HepG2 (cell line): ENCODE data around the gene ARHGAP35. TPM values are rescaled to one million over a fixed set of nuclear protein-coding genes. Genes with fewer than 3 reads are reported as not detected.

Experiments used
- ATAC-seq: fragments of 200-7000 bp; cut with Tn5 transposase; 3 replicates; pipeline ENCODE4 v1.9.1; 2020; ENCODE audit warnings: mild to moderate bottlenecking, moderate library complexity
- BruUV-seq: library from RNA; stranded (reverse); fragments of 400-500 nt; replicated peaks from 2 replicates; lab custom pipeline; 2021; lab: Mats Ljungman, UMichigan
- CTCF ChIA-PET: fragments of 300-600 bp; formaldehyde crosslinking; extraction: SDS; loops from one replicate; lab custom pipeline; 2021; ENCODE audit warnings: low total read pairs, inconsistent platforms, low intra/inter-chr PET ratio; lab: Yijun Ruan, JAX
- POLR2A ChIA-PET: fragments of 350-600 bp; sonication (Branson Sonifier 250); formaldehyde crosslinking; loops from one replicate; lab custom pipeline; 2020; ENCODE audit warnings: antibody characterized with exemption, inconsistent platforms; lab: Yijun Ruan, JAX
- DNase-seq: peaks from one replicate; pipeline ENCODE4 v3.0.0-alpha.2; 2015; ENCODE audit warnings: low spot score
- FAIRE-seq: peaks from 3 replicates; lab custom pipeline; 2011; peaks lifted over from hg19 to GRCh38; lab: Jason Lieb, UNC
- H2AFZ ChIP-seq: one replicate; pipeline ENCODE4 v1.6.1; 2011; ENCODE audit warnings: low read length, inconsistent platforms
- H3K27ac ChIP-seq: fragments of 300-600 bp; 3 replicates; pipeline ENCODE4 v1.8.0; 2011; ENCODE audit warnings: mixed run types, mild to moderate bottlenecking, mixed read lengths, low read length, inconsistent platforms; ENCODE audit not compliant: insufficient read depth; ENCODE audit errors: extremely low read length
- H3K27me3 ChIP-seq, 2 experiments: fragments of 200-600 bp in 1 of 2; 2 replicates in 1 of 2; 3 replicates in 1 of 2; pipeline versions ENCODE4 v1.6.0 to v1.8.0; 2011; ENCODE audit warnings: low read length in 2 of 2, mild to moderate bottlenecking in 2 of 2, moderate library complexity in 2 of 2, inconsistent platforms in 1 of 2; ENCODE audit not compliant: insufficient read depth in 2 of 2, control insufficient read depth in 1 of 2
- H3K36me3 ChIP-seq, 2 experiments: fragments of 200-600 bp in 1 of 2; replicated peaks in 1 of 2; 2 replicates in 1 of 2; 3 replicates in 1 of 2; pipeline versions ENCODE4 v1.5.1 to v1.8.0; 2011; ENCODE audit warnings: low read length in 2 of 2, inconsistent platforms in 1 of 2; ENCODE audit not compliant: insufficient read depth in 2 of 2, control insufficient read depth in 1 of 2
- H3K4me1 ChIP-seq: 2 replicates; pipeline ENCODE4 v1.5.1; 2012; ENCODE audit warnings: low read length, inconsistent platforms; ENCODE audit not compliant: insufficient read depth
- H3K4me2 ChIP-seq: 2 replicates; pipeline ENCODE4 v1.6.0; 2011; ENCODE audit warnings: low read depth, low read length, inconsistent platforms
- H3K4me3 ChIP-seq, 3 experiments: fragments of 200-600 bp in 1 of 3; sonication (generic), shearing (Covaris generic) in 1 of 3; replicated peaks in 1 of 3; 2 replicates each; pipeline ENCODE4 v1.5.1; 2011 to 2016; ENCODE audit warnings: low read length in 3 of 3, inconsistent platforms in 2 of 3, low read depth in 2 of 3, mild to moderate bottlenecking in 2 of 3, control low read depth in 1 of 3, mixed read lengths in 1 of 3; ENCODE audit not compliant: insufficient read depth in 1 of 3
- H3K79me2 ChIP-seq: one replicate; pipeline ENCODE4 v1.6.1; 2011; ENCODE audit warnings: low read length, inconsistent platforms; ENCODE audit not compliant: insufficient read depth
- H3K9ac ChIP-seq: 2 replicates; pipeline ENCODE4 v1.6.0; 2011; ENCODE audit warnings: mild to moderate bottlenecking, low read depth, low read length, inconsistent platforms; ENCODE audit not compliant: insufficient read depth
- H3K9me3 ChIP-seq: 2 replicates; pipeline ENCODE4 v1.5.1; 2012; ENCODE audit warnings: mild to moderate bottlenecking, low read length
- H4K20me1 ChIP-seq: 2 replicates; pipeline ENCODE4 v1.6.0; 2011; ENCODE audit warnings: inconsistent platforms, mild to moderate bottlenecking, low read length, moderate library complexity; ENCODE audit not compliant: insufficient read depth
- CENPT ChIP-seq: sonication (generic); formaldehyde crosslinking; IDR thresholded peaks from 2 replicates; pipeline ENCODE4 v1.8.0; 2022; ENCODE audit warnings: low read depth, mild to moderate bottlenecking, moderate library complexity, missing genetic modification reagents
- CERS6 ChIP-seq: sonication (generic); formaldehyde crosslinking; IDR thresholded peaks from 2 replicates; pipeline ENCODE4 v1.5.0; 2020; ENCODE audit warnings: missing genetic modification reagents
- E2F2 ChIP-seq: sonication (generic); formaldehyde crosslinking; IDR thresholded peaks from 2 replicates; pipeline ENCODE4 v1.4.0; 2020; ENCODE audit warnings: missing genetic modification reagents, borderline replicate concordance
- HNRNPLL ChIP-seq: fragments of 200-400 bp; formaldehyde crosslinking; IDR thresholded peaks from 2 replicates; pipeline ENCODE4 v1.6.1; 2017; ENCODE audit warnings: mild to moderate bottlenecking, low read depth, low read length; ENCODE audit not compliant: poor library complexity, severe bottlenecking
- HOXD1 ChIP-seq: sonication (generic); formaldehyde crosslinking; IDR thresholded peaks from 2 replicates; pipeline ENCODE4 v1.5.0; 2020; ENCODE audit warnings: missing genetic modification reagents
- MXD4 ChIP-seq: IDR thresholded peaks from 2 replicates; pipeline ENCODE4 v1.6.1; 2016; ENCODE audit warnings: mild to moderate bottlenecking, missing biosample characterization, missing genetic modification reagents
- NCOA2 ChIP-seq: sonication (generic); formaldehyde crosslinking; IDR thresholded peaks from 2 replicates; pipeline ENCODE4 v1.8.0; 2022; ENCODE audit warnings: inconsistent platforms
- SATB2 ChIP-seq: sonication (generic); formaldehyde crosslinking; IDR thresholded peaks from 2 replicates; pipeline ENCODE4 v1.5.0; 2020; ENCODE audit warnings: missing genetic modification reagents
- SMAD1 ChIP-seq: sonication (generic); formaldehyde crosslinking; IDR thresholded peaks from 2 replicates; pipeline ENCODE4 v1.4.0; 2020; ENCODE audit warnings: missing genetic modification reagents, low read depth, mild to moderate bottlenecking, borderline replicate concordance
- SYNCRIP ChIP-seq: fragments of 200-400 bp; formaldehyde crosslinking; IDR thresholded peaks from 2 replicates; pipeline ENCODE4 v1.6.1; 2018; ENCODE audit warnings: mild to moderate bottlenecking, low read depth, low read length; ENCODE audit not compliant: insufficient read depth
- ZNF30 ChIP-seq: sonication (generic); formaldehyde crosslinking; IDR thresholded peaks from 2 replicates; pipeline ENCODE4 v1.5.0; 2020; ENCODE audit warnings: mild to moderate bottlenecking, missing genetic modification reagents
- ZNF354B ChIP-seq: sonication (generic); formaldehyde crosslinking; IDR thresholded peaks from 2 replicates; pipeline ENCODE4 v1.8.0; 2022; ENCODE audit warnings: mild to moderate bottlenecking, missing genetic modification reagents
- ZNF703 ChIP-seq: sonication (generic); formaldehyde crosslinking; IDR thresholded peaks from 2 replicates; pipeline ENCODE4 v1.5.1; 2020; ENCODE audit warnings: missing genetic modification reagents, mild to moderate bottlenecking, moderate library complexity, borderline replicate concordance
- ZNF850 ChIP-seq: sonication (generic); formaldehyde crosslinking; conservative IDR thresholded peaks from 2 replicates; pipeline ENCODE4 v1.9.0; 2021; ENCODE audit warnings: mild to moderate bottlenecking, missing genetic modification reagents
- ZSCAN20 ChIP-seq: sonication (generic); formaldehyde crosslinking; IDR thresholded peaks from 2 replicates; pipeline ENCODE4 v1.4.0; 2020; ENCODE audit warnings: missing genetic modification reagents, mild to moderate bottlenecking, borderline replicate concordance
- WGBS: methylation state at CpG from one replicate; pipeline ENCODE4 v1.1.6; 2017; ENCODE audit warnings: low lambda C conversion rate; 5-methylcytosine and 5-hydroxymethylcytosine counted together
- in situ Hi-C: cut with HindIII; loops from 2 replicates; pipeline ENCODE4 v1.10.0; 2017; ENCODE audit warnings: low pct_unique_long_range_greater_than_20kb; ENCODE audit not compliant: extremely low pct_ligation_motif_present
- intact Hi-C: fragments of 100-400 bp; cut with micrococcal nuclease; formaldehyde crosslinking; loops from one replicate; pipeline ENCODE4 v1.10.0; 2022; ENCODE audit not compliant: unreplicated experiment
- polyA plus RNA-seq, 8 experiments: library from polyadenylated mRNA; depleted of rRNA in 3 of 8; stranded (reverse) in 7 of 8; unstranded in 1 of 8; fragments of >200 nt; fragmentation: Illumina TruSeq in 4 of 8; extraction: Trizol in 4 of 8; gene quantifications; 2 replicates each; pipeline versions ENCODE4 v1.2.1 to v1.2.3, GENCODE V29; 2011 to 2016; ENCODE audit warnings: low read depth in 4 of 8, missing spikeins in 1 of 8, mixed read lengths in 1 of 8; ENCODE audit not compliant: insufficient read depth in 1 of 8
- total RNA-seq, 5 experiments: library from RNA; depleted of rRNA; stranded (reverse); fragments of >200 nt; fragmentation: Illumina TruSeq; extraction: Trizol; gene quantifications; 2 replicates each; pipeline ENCODE4 v1.2.3, GENCODE V29; 2016; ENCODE audit warnings: low read depth in 1 of 5
- TF ChIP-seq, protein P1 (sequence below): sonication (generic); formaldehyde crosslinking; IDR thresholded peaks from 2 replicates; pipeline ENCODE4 v1.8.1; 2023; ENCODE audit warnings: missing genetic modification reagents, inconsistent platforms, borderline replicate concordance
- TF ChIP-seq, protein P2 (sequence below): sonication (generic); formaldehyde crosslinking; IDR thresholded peaks from 2 replicates; pipeline ENCODE4 v1.5.0; 2020; ENCODE audit warnings: mild to moderate bottlenecking, missing genetic modification reagents

The ARHGAP35 gene
- total and polyA plus RNA-seq, 2 of the 13 experiments (the other 11 are each of a cell fraction or from before 2014, with no cell fraction given), result 30.1 to 30.2 TPM

GRCh38 chr19:46856062-46857022 is 4.5 kb upstream of the ARHGAP35 start:
- WGBS, result 0% methylated on average over 30 of the region's 41 CpGs
- peak overlapping the region; percentile 86 for H3K9ac ChIP-seq
- no peaks in the 10 kb centered on the region for H4K20me1 ChIP-seq
- DNase-seq (peak; percentile 90), ATAC-seq (peak; percentile 75), FAIRE-seq (peak; percentile 83)
- H2AFZ ChIP-seq, result peak overlapping the region; percentile 74
- no peaks in the 10 kb centered on the region for H3K9me3 ChIP-seq
- peak overlapping the region; percentile 59 to 86 (median 74) for H3K4me3 ChIP-seq
- peak overlapping the region; percentile 94 for H3K27ac ChIP-seq
- peaks cover 63% of the 10 kb centered on the region for H3K4me1 ChIP-seq
- H3K36me3 ChIP-seq, result no peaks in the 10 kb centered on the region
- H3K27me3 ChIP-seq, result no peaks in the 10 kb centered on the region; a peak in 2 of 5 replicates
- H3K4me2 ChIP-seq, result peak overlapping the region; percentile 100
- intact Hi-C loops (loop anchor here (1.0 to 5.0 kb wide), 4 partner anchors 34 to 128 kb away; no protein-coding TSS in a partner anchor), in situ Hi-C loops (loop anchor here (5.0 kb wide), 1 partner anchor 136 kb away; no protein-coding TSS in a partner anchor)
- POLR2A ChIA-PET, result interaction anchor here (0.7 to 2.2 kb wide), 14 partner anchors 10 to 137 kb away, joined by 3 to 11 read pairs (median 5); partner anchors contain the start of genes FKRP and SLC1A5
- BruUV-seq, result no TSS peak
- H3K79me2 ChIP-seq, result peaks cover under 1% of the 10 kb centered on the region
- CTCF ChIA-PET, result interaction anchor here (0.8 to 2.2 kb wide), 2 partner anchors 131 to 134 kb away, joined by 3 to 15 read pairs; no protein-coding TSS in a partner anchor
- TF ChIP-seq HOXD1 (CRISPR knock-in tag), result no peak
- TF ChIP-seq, protein P1, sequence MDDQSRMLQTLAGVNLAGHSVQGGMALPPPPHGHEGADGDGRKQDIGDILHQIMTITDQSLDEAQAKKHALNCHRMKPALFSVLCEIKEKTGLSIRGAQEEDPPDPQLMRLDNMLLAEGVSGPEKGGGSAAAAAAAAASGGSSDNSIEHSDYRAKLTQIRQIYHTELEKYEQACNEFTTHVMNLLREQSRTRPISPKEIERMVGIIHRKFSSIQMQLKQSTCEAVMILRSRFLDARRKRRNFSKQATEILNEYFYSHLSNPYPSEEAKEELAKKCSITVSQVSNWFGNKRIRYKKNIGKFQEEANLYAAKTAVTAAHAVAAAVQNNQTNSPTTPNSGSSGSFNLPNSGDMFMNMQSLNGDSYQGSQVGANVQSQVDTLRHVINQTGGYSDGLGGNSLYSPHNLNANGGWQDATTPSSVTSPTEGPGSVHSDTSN (CRISPR knock-in tag), result no peak
- no peak for TF ChIP-seq ZNF850
- TF ChIP-seq SMAD1 (CRISPR knock-in tag), result no peak
- no peak for TF ChIP-seq ZNF354B (CRISPR knock-in tag)
- TF ChIP-seq MXD4, result no peak
- TF ChIP-seq ZSCAN20 (CRISPR knock-in tag), result no peak
- TF ChIP-seq ZNF30, result no peak
- TF ChIP-seq, protein P2, sequence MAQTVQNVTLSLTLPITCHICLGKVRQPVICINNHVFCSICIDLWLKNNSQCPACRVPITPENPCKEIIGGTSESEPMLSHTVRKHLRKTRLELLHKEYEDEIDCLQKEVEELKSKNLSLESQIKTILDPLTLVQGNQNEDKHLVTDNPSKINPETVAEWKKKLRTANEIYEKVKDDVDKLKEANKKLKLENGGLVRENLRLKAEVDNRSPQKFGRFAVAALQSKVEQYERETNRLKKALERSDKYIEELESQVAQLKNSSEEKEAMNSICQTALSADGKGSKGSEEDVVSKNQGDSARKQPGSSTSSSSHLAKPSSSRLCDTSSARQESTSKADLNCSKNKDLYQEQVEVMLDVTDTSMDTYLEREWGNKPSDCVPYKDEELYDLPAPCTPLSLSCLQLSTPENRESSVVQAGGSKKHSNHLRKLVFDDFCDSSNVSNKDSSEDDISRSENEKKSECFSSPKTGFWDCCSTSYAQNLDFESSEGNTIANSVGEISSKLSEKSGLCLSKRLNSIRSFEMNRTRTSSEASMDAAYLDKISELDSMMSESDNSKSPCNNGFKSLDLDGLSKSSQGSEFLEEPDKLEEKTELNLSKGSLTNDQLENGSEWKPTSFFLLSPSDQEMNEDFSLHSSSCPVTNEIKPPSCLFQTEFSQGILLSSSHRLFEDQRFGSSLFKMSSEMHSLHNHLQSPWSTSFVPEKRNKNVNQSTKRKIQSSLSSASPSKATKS (CRISPR knock-in tag), result no peak
- 0 out of 2 replicates have a peak, but pooled peaks have one; percentile 61 for TF ChIP-seq CERS6
- TF ChIP-seq SYNCRIP, result no peak
- TF ChIP-seq HNRNPLL, result peak; percentile 45
- TF ChIP-seq E2F2 (CRISPR knock-in tag), result no peak; the same call in 1 of the 2 replicates
- no peak for TF ChIP-seq NCOA2
- TF ChIP-seq ZNF703 (CRISPR knock-in tag), result no peak
- TF ChIP-seq SATB2 (CRISPR knock-in tag), result no peak
- TF ChIP-seq CENPT (CRISPR knock-in tag), result no peak
